ENCODE data around the gene THAP3. TPM values are rescaled to one million over a fixed set of nuclear protein-coding genes. Genes with fewer than 3 reads are reported as not detected.

The THAP3 gene
- total and polyA plus RNA-seq, 9 of the 15 experiments (the other 6 are each of a cell fraction or from before 2014, with no cell fraction given) = 1.9 to 31.2 (median 18.2) TPM

GRCh38 chr1:6624710-6625583 is at the start of gene THAP3 (continued):
- TF ChIP-seq FOXP4 (CRISPR knock-in tag; IDR thresholded peaks at IDR 0.05; ENCODE audit: borderline replicate concordance) (no peak; the same call in 1 of the 2 replicates), TRIM25 (IDR thresholded peaks at IDR 0.05; ENCODE audit: borderline replicate concordance) (no peak), YY1 (IDR thresholded peaks at IDR 0.05; ENCODE audit: borderline replicate concordance in 1 of 3, control insufficient read depth in 1 of 3, extremely low read depth in 1 of 3, insufficient read depth in 3 of 3, insufficient read length in 1 of 3, insufficient replicate concordance in 2 of 3, low read depth in 1 of 3, low read length in 2 of 3) (peak; percentile 93 to 100 (median 98)), ZNF57 (CRISPR knock-in tag; IDR thresholded peaks at IDR 0.05) (no peak), ZFP91 (CRISPR knock-in tag; IDR thresholded peaks at IDR 0.05) (peak; percentile 60; the same call in 1 of the 2 replicates), TARDBP (IDR thresholded peaks at IDR 0.05) (no peak), HDAC8 (tag; IDR thresholded peaks at IDR 0.05) (no peak), ZBTB40 (IDR thresholded peaks at IDR 0.05) (0 out of 2 replicates have a peak, but pooled peaks have one; percentile 27), ZBTB40 (CRISPR knock-in tag; IDR thresholded peaks at IDR 0.05) (no peak)

Data from K562 (cell line).